ENCODE results near the gene SEMA3G.

The SEMA3G gene

GRCh38 chr3:52420388-52420787, 24.5 kb downstream of the SEMA3G start:
- H3K27me3 ChIP-seq (ENCODE audit: insufficient read depth, insufficient read length): no peaks in the 10 kb centered on the region
- no peaks in the 10 kb centered on the region for H3K9me3 ChIP-seq (ENCODE audit: insufficient read depth, low read length)
- no peak for TF ChIP-seq SUZ12 (IDR thresholded peaks at IDR 0.05; ENCODE audit: extremely low read depth, insufficient read depth, insufficient read length)
- no peak for TF ChIP-seq YY1 (IDR thresholded peaks at IDR 0.05; ENCODE audit: insufficient read depth, insufficient read length)
- TF ChIP-seq ZNF274 (IDR thresholded peaks at IDR 0.05; ENCODE audit: low read depth, low read length): no peak
- peaks cover 3% of the 10 kb centered on the region for H3K4me1 ChIP-seq (ENCODE audit: insufficient read depth, insufficient read length)
- H3K36me3 ChIP-seq (ENCODE audit: insufficient read depth, insufficient read length, low read length): no peaks in the 10 kb centered on the region
- H3K9ac ChIP-seq (ENCODE audit: insufficient read length, low read depth): no peak overlapping the region
- DNase-seq (ENCODE audit: low read depth, low spot score): no peak
- H3K4me3 ChIP-seq (ENCODE audit: insufficient read length, low read depth): no peak overlapping the region

- DNase-seq (ENCODE audit: low read depth, low spot score): no peak
- H3K36me3 ChIP-seq (ENCODE audit: insufficient read depth, insufficient read length, low read length): peaks cover 7% of the 10 kb centered on the region
- H3K27me3 ChIP-seq (ENCODE audit: insufficient read depth, insufficient read length): peaks cover 5% of the 10 kb centered on the region
- H3K4me1 ChIP-seq (ENCODE audit: insufficient read depth, insufficient read length): peaks cover 5% of the 10 kb centered on the region
- no peaks in the 10 kb centered on the region for H3K9me3 ChIP-seq (ENCODE audit: insufficient read depth, low read length)
- TF ChIP-seq ZNF274 (IDR thresholded peaks at IDR 0.05; ENCODE audit: low read depth, low read length) (no peak), YY1 (IDR thresholded peaks at IDR 0.05; ENCODE audit: insufficient read depth, insufficient read length) (no peak), SUZ12 (IDR thresholded peaks at IDR 0.05; ENCODE audit: extremely low read depth, insufficient read depth, insufficient read length) (no peak)
- H3K9ac ChIP-seq (ENCODE audit: insufficient read length, low read depth): no peak overlapping the region
- H3K4me3 ChIP-seq (ENCODE audit: insufficient read length, low read depth): no peak overlapping the region
Observed at GRCh38 chr3:52415800-52416199, 29.1 kb downstream of the SEMA3G start.

- no peaks in the 10 kb centered on the region for H3K9me3 ChIP-seq (ENCODE audit: insufficient read depth, low read length)
- DNase-seq (ENCODE audit: low read depth, low spot score): no peak
- no peak overlapping the region for H3K4me3 ChIP-seq (ENCODE audit: insufficient read length, low read depth)
- peaks cover 5% of the 10 kb centered on the region for H3K27me3 ChIP-seq (ENCODE audit: insufficient read depth, insufficient read length)
- H3K4me1 ChIP-seq (ENCODE audit: insufficient read depth, insufficient read length): peaks cover 9% of the 10 kb centered on the region
- H3K36me3 ChIP-seq (ENCODE audit: insufficient read depth, insufficient read length, low read length): peaks cover 61% of the 10 kb centered on the region
- H3K9ac ChIP-seq (ENCODE audit: insufficient read length, low read depth): no peak overlapping the region
- no peak for TF ChIP-seq ZNF274 (IDR thresholded peaks at IDR 0.05; ENCODE audit: low read depth, low read length)
Observed at GRCh38 chr3:52408466-52408865, 36.4 kb downstream of the SEMA3G start.

GRCh38 chr3:52407779-52408178, 37.1 kb downstream of the SEMA3G start:
- Histone ChIP-seq H3K4me3 (ENCODE audit: insufficient read length, low read depth) (no peak overlapping the region), H3K4me1 (ENCODE audit: insufficient read depth, insufficient read length) (peaks cover 9% of the 10 kb centered on the region), H3K9ac (ENCODE audit: insufficient read length, low read depth) (no peak overlapping the region), H3K9me3 (ENCODE audit: insufficient read depth, low read length) (no peaks in the 10 kb centered on the region), H3K36me3 (ENCODE audit: insufficient read depth, insufficient read length, low read length) (peaks cover 62% of the 10 kb centered on the region), H3K27me3 (ENCODE audit: insufficient read depth, insufficient read length) (peaks cover 5% of the 10 kb centered on the region)
- DNase-seq (ENCODE audit: low read depth, low spot score): no peak
- TF ChIP-seq YY1 (IDR thresholded peaks at IDR 0.05; ENCODE audit: insufficient read depth, insufficient read length) (no peak), ZNF274 (IDR thresholded peaks at IDR 0.05; ENCODE audit: low read depth, low read length) (no peak), SUZ12 (IDR thresholded peaks at IDR 0.05; ENCODE audit: extremely low read depth, insufficient read depth, insufficient read length) (no peak)

GRCh38 chr3:52406791-52407510, 38.0 kb downstream of the SEMA3G start:
- Histone ChIP-seq H3K4me1 (ENCODE audit: insufficient read depth, insufficient read length) (peaks cover 9% of the 10 kb centered on the region), H3K36me3 (ENCODE audit: insufficient read depth, insufficient read length, low read length) (peaks cover 70% of the 10 kb centered on the region), H3K9ac (ENCODE audit: insufficient read length, low read depth) (no peak overlapping the region), H3K4me3 (ENCODE audit: insufficient read length, low read depth) (no peak overlapping the region), H3K9me3 (ENCODE audit: insufficient read depth, low read length) (no peaks in the 10 kb centered on the region), H3K27me3 (ENCODE audit: insufficient read depth, insufficient read length) (peaks cover 5% of the 10 kb centered on the region)
- no peak for DNase-seq (ENCODE audit: low read depth, low spot score)
- TF ChIP-seq YY1 (IDR thresholded peaks at IDR 0.05; ENCODE audit: insufficient read depth, insufficient read length) (no peak), SUZ12 (IDR thresholded peaks at IDR 0.05; ENCODE audit: extremely low read depth, insufficient read depth, insufficient read length) (no peak), ZNF274 (IDR thresholded peaks at IDR 0.05; ENCODE audit: low read depth, low read length) (no peak)

GRCh38 chr3:52406231-52406661, 38.7 kb downstream of the SEMA3G start:
- DNase-seq (ENCODE audit: low read depth, low spot score): no peak
- peaks cover 4% of the 10 kb centered on the region for H3K4me1 ChIP-seq (ENCODE audit: insufficient read depth, insufficient read length)
- H3K4me3 ChIP-seq (ENCODE audit: insufficient read length, low read depth): no peak overlapping the region
- no peak overlapping the region for H3K9ac ChIP-seq (ENCODE audit: insufficient read length, low read depth)
- peaks cover 77% of the 10 kb centered on the region for H3K36me3 ChIP-seq (ENCODE audit: insufficient read depth, insufficient read length, low read length)
- peaks cover 3% of the 10 kb centered on the region for H3K27me3 ChIP-seq (ENCODE audit: insufficient read depth, insufficient read length)
- no peaks in the 10 kb centered on the region for H3K9me3 ChIP-seq (ENCODE audit: insufficient read depth, low read length)
- no peak for TF ChIP-seq ZNF274 (IDR thresholded peaks at IDR 0.05; ENCODE audit: low read depth, low read length)
- TF ChIP-seq YY1 (IDR thresholded peaks at IDR 0.05; ENCODE audit: insufficient read depth, insufficient read length): no peak
- TF ChIP-seq SUZ12 (IDR thresholded peaks at IDR 0.05; ENCODE audit: extremely low read depth, insufficient read depth, insufficient read length): no peak

- no peak overlapping the region for H3K4me3 ChIP-seq (ENCODE audit: insufficient read length, low read depth)
- TF ChIP-seq ZNF274 (IDR thresholded peaks at IDR 0.05; ENCODE audit: low read depth, low read length) (no peak), SUZ12 (IDR thresholded peaks at IDR 0.05; ENCODE audit: extremely low read depth, insufficient read depth, insufficient read length) (no peak), YY1 (IDR thresholded peaks at IDR 0.05; ENCODE audit: insufficient read depth, insufficient read length) (no peak)
- H3K4me1 ChIP-seq (ENCODE audit: insufficient read depth, insufficient read length): peaks cover 4% of the 10 kb centered on the region
- H3K27me3 ChIP-seq (ENCODE audit: insufficient read depth, insufficient read length): no peaks in the 10 kb centered on the region
- H3K36me3 ChIP-seq (ENCODE audit: insufficient read depth, insufficient read length, low read length): peaks cover 83% of the 10 kb centered on the region
- DNase-seq (ENCODE audit: low read depth, low spot score): no peak
- no peak overlapping the region for H3K9ac ChIP-seq (ENCODE audit: insufficient read length, low read depth)
- H3K9me3 ChIP-seq (ENCODE audit: insufficient read depth, low read length): no peaks in the 10 kb centered on the region
Observed at GRCh38 chr3:52405601-52406110, 39.2 kb downstream of the SEMA3G start.
